Superior temporal gyrus (tissue), 1 donor: Measurements from ENCODE around the gene SKAP1.
"Not testable (repeated sequence)": the region's sequence is repeated elsewhere in the genome, so short reads cannot be mapped to it uniquely, and the experiment has no call there.

ENCODE experiments used
- DNase-seq: peaks from one replicate; pipeline ENCODE4 v3.0.0-alpha.2; 2016; ENCODE audit errors: extremely low spot score

Gene SKAP1

GRCh38 chr17:48413613-48414405 is 16.2 kb downstream of the SKAP1 start:
- no peak for DNase-seq

GRCh38 chr17:48412841-48413240 is 17.2 kb downstream of the SKAP1 start:
- DNase-seq = no peak

GRCh38 chr17:48410821-48411220 is 19.2 kb downstream of the SKAP1 start:
- not testable (repeated sequence) for DNase-seq

GRCh38 chr17:48409607-48410006 is 20.4 kb downstream of the SKAP1 start:
- DNase-seq = no peak

GRCh38 chr17:48406936-48407567 is 23.0 kb downstream of the SKAP1 start:
- DNase-seq = no peak

- no peak for DNase-seq
Measured at GRCh38 chr17:48394821-48395220, 35.2 kb downstream of the SKAP1 start.

- no peak for DNase-seq
Measured at GRCh38 chr17:48393283-48393682, 36.7 kb downstream of the SKAP1 start.

- DNase-seq = no peak
Measured at GRCh38 chr17:48392857-48393256, 37.2 kb downstream of the SKAP1 start.

- DNase-seq = no peak
Measured at GRCh38 chr17:48391444-48391843, 38.6 kb downstream of the SKAP1 start.

GRCh38 chr17:48389903-48390302 is 40.1 kb downstream of the SKAP1 start:
- no peak for DNase-seq

- DNase-seq = no peak
Measured at GRCh38 chr17:48388955-48389743, 40.9 kb downstream of the SKAP1 start.

GRCh38 chr17:48386826-48387225 is 43.2 kb downstream of the SKAP1 start:
- no peak for DNase-seq

GRCh38 chr17:48385319-48385718 is 44.7 kb downstream of the SKAP1 start:
- no peak for DNase-seq

- DNase-seq = no peak
Measured at GRCh38 chr17:48384164-48384563, 45.9 kb downstream of the SKAP1 start.

GRCh38 chr17:48382989-48383388 is 47.0 kb downstream of the SKAP1 start:
- no peak for DNase-seq

- DNase-seq = no peak
Measured at GRCh38 chr17:48378708-48379392, 51.2 kb downstream of the SKAP1 start.

GRCh38 chr17:48378238-48378637 is 51.8 kb downstream of the SKAP1 start:
- DNase-seq = no peak

GRCh38 chr17:48376682-48377325 is 53.2 kb downstream of the SKAP1 start:
- no peak for DNase-seq

GRCh38 chr17:48375356-48375755 is 54.7 kb downstream of the SKAP1 start:
- DNase-seq = no peak

- no peak for DNase-seq
Measured at GRCh38 chr17:48374650-48375230, 55.3 kb downstream of the SKAP1 start.

GRCh38 chr17:48373883-48374282 is 56.1 kb downstream of the SKAP1 start:
- no peak for DNase-seq
